Measurements from ENCODE around the gene NKAIN4. TPM values are rescaled to one million over a fixed set of nuclear protein-coding genes. Genes with fewer than 3 reads are reported as not detected.

NKAIN4 gene
- total and polyA plus RNA-seq, 2 experiments from 2014 or later, result 12.6 to 13.2 TPM

- H4K20me1 ChIP-seq (replicated peaks; ENCODE audit: insufficient read depth), result no peaks in the 10 kb centered on the region
- Mint-ChIP-seq H3K9me3 (no peaks in the 10 kb centered on the region), H3K27me3 (ENCODE audit: insufficient read depth, low read depth, poor library complexity) (peaks cover 29% of the 10 kb centered on the region), H3K4me1 (peaks cover 19% of the 10 kb centered on the region), H3K4me3 (peak overlapping the region; percentile 48), H3K27ac (no peak overlapping the region), H3K36me3 (ENCODE audit: low read depth) (no peaks in the 10 kb centered on the region)
- no peaks in the 10 kb centered on the region for H3K27me3 ChIP-seq (ENCODE audit: insufficient read depth)
- peak; percentile 33 for ATAC-seq
- no peak overlapping the region for H3K27ac ChIP-seq (ENCODE audit: low read depth)
- TF ChIP-seq CREB1 (CRISPR knock-in tag; IDR thresholded peaks at IDR 0.05; ENCODE audit: low read depth) (no peak), ZNF462 (CRISPR knock-in tag; IDR thresholded peaks at IDR 0.05) (no peak), EZH2 (IDR thresholded peaks at IDR 0.05; ENCODE audit: low read depth, unreplicated experiment) (no peak), ZNF114 (CRISPR knock-in tag; IDR thresholded peaks at IDR 0.05) (no peak), ETS1 (IDR thresholded peaks at IDR 0.05) (no peak), JUNB (IDR thresholded peaks at IDR 0.05; ENCODE audit: unreplicated experiment) (no peak), ZNF331 (CRISPR knock-in tag; IDR thresholded peaks at IDR 0.05; ENCODE audit: low read depth) (no peak), POLR2AphosphoS5 (IDR thresholded peaks at IDR 0.05; ENCODE audit: low read depth) (no peak), REST (IDR thresholded peaks at IDR 0.05; ENCODE audit: unreplicated experiment) (no peak), CTCF (conservative IDR thresholded peaks at IDR 0.05; ENCODE audit: low read depth in 2 of 2) (no peak), EZH2phosphoT487 (IDR thresholded peaks at IDR 0.05; ENCODE audit: unreplicated experiment) (no peak), STAT1 (IDR thresholded peaks at IDR 0.05; ENCODE audit: unreplicated experiment) (no peak), NANOG (IDR thresholded peaks at IDR 0.05; ENCODE audit: borderline replicate concordance) (no peak)
- peak; percentile 48 for DNase-seq (ENCODE audit: low spot score)
- H3K4me1 ChIP-seq (ENCODE audit: insufficient read depth), result peaks cover 17% of the 10 kb centered on the region
- H3F3A ChIP-seq (replicated peaks; ENCODE audit: low read depth), result no peaks in the 10 kb centered on the region
- no peaks in the 10 kb centered on the region for H3K79me2 ChIP-seq (replicated peaks; ENCODE audit: insufficient read depth)
- H3K9me2 ChIP-seq (ENCODE audit: insufficient read depth), result no peaks in the 10 kb centered on the region
- H2AFZ ChIP-seq, result 0 out of 2 replicates have a peak overlapping the region, but pooled peaks have one; percentile 59
- H3K4me2 ChIP-seq, result peak overlapping the region; percentile 62
- no peaks in the 10 kb centered on the region for H3K36me3 ChIP-seq (ENCODE audit: insufficient read depth)
- H3K4me3 ChIP-seq, result peak overlapping the region; percentile 36; the same call in 1 of the 2 replicates
Observed at GRCh38 chr20:63295846-63296245, 41.6 kb upstream of the NKAIN4 start.
